BJ (cell line): ENCODE data around the gene ACAP2. TPM values are rescaled to one million over a fixed set of nuclear protein-coding genes. Genes with fewer than 3 reads are reported as not detected.

Experiments used
- CTCF ChIA-PET: fragments of 350-600 bp; formaldehyde crosslinking; extraction: SDS; loops from one replicate; lab custom pipeline; 2021; ENCODE audit warnings: antibody characterized with exemption, inconsistent platforms; lab: Yijun Ruan, JAX
- POLR2A ChIA-PET: fragments of 300-600 bp; sonication (Branson Sonifier 250); formaldehyde crosslinking; extraction: SDS; loops from one replicate; lab custom pipeline; 2021; ENCODE audit warnings: antibody characterized with exemption; lab: Charles Lee
- DNase-seq: peaks from one replicate; pipeline ENCODE4 v3.0.0-alpha.2; 2011; ENCODE audit warnings: low read depth
- H3K27me3 ChIP-seq: 2 replicates; pipeline ENCODE4 v1.6.0; 2011; ENCODE audit warnings: low read length; ENCODE audit not compliant: control insufficient read depth, insufficient read depth
- H3K36me3 ChIP-seq: 2 replicates; pipeline ENCODE4 v1.5.1; 2011; ENCODE audit warnings: low read length; ENCODE audit not compliant: control insufficient read depth, insufficient read depth
- H3K4me3 ChIP-seq: 2 replicates; pipeline ENCODE4 v1.5.1; 2011; ENCODE audit warnings: low read depth, mild to moderate bottlenecking, control low read depth, low read length
- CTCF ChIP-seq: IDR thresholded peaks from 2 replicates; pipeline ENCODE4 v1.5.1; 2011; ENCODE audit warnings: low read depth, mild to moderate bottlenecking, control low read depth, inconsistent platforms, low read length, moderate library complexity; ENCODE audit not compliant: insufficient read depth
- polyA plus RNA-seq: library from polyadenylated mRNA; depleted of rRNA; stranded (reverse); fragments of >200 nt; gene quantifications from 2 replicates; pipeline ENCODE4 v1.2.3, GENCODE V29; 2011

ACAP2 gene
- polyA plus RNA-seq, 1 experiment, result 12.5 TPM

- H3K27me3 ChIP-seq, result no peaks in the 10 kb centered on the region
- DNase-seq, result no peak
- no peak overlapping the region for H3K4me3 ChIP-seq
- no peaks in the 10 kb centered on the region for H3K36me3 ChIP-seq
- no peak for TF ChIP-seq CTCF
- POLR2A ChIA-PET, result no interaction called here
- CTCF ChIA-PET, result interaction anchor here (0.9 kb wide), 1 partner anchor 189 kb away, joined by 3 read pairs; the partner anchor contains the start of gene XXYLT1
Measured at GRCh38 chr3:195460091-195460713, 17.4 kb upstream of the ACAP2 start.

- H3K36me3 ChIP-seq, result no peaks in the 10 kb centered on the region
- CTCF ChIA-PET, result no interaction called here
- no peak for TF ChIP-seq CTCF
- POLR2A ChIA-PET, result no interaction called here
- H3K4me3 ChIP-seq, result no peak overlapping the region
- no peak for DNase-seq
- no peaks in the 10 kb centered on the region for H3K27me3 ChIP-seq
Measured at GRCh38 chr3:195458316-195458717, 15.5 kb upstream of the ACAP2 start.

- POLR2A ChIA-PET, result no interaction called here
Measured at GRCh38 chr3:195455789-195456188, 13.0 kb upstream of the ACAP2 start.

GRCh38 chr3:195453236-195453635 is 10.4 kb upstream of the ACAP2 start:
- DNase-seq, result no peak
- no peak overlapping the region for H3K4me3 ChIP-seq
- ChIA-PET CTCF (no interaction called here), POLR2A (no interaction called here)
- H3K36me3 ChIP-seq, result no peaks in the 10 kb centered on the region
- TF ChIP-seq CTCF, result no peak
- H3K27me3 ChIP-seq, result no peaks in the 10 kb centered on the region

More at GRCh38 chr3:195455789-195456188, 13.0 kb upstream of the ACAP2 start:
- Histone ChIP-seq H3K36me3 (no peaks in the 10 kb centered on the region), H3K4me3 (no peak overlapping the region), H3K27me3 (no peaks in the 10 kb centered on the region)
- DNase-seq, result no peak
- TF ChIP-seq CTCF, result no peak
- CTCF ChIA-PET, result no interaction called here

- no peaks in the 10 kb centered on the region for H3K36me3 ChIP-seq
- no peak for DNase-seq
- CTCF ChIA-PET, result interaction anchor here (1.2 kb wide), 1 partner anchor 181 kb away, joined by 5 read pairs; the partner anchor contains the start of gene XXYLT1
- no peak overlapping the region for H3K4me3 ChIP-seq
- POLR2A ChIA-PET, result no interaction called here
- no peak for TF ChIP-seq CTCF
- H3K27me3 ChIP-seq, result no peaks in the 10 kb centered on the region
Measured at GRCh38 chr3:195451373-195452015, 8.7 kb upstream of the ACAP2 start.
